Measurements from ENCODE around the gene PPP1R27. TPM values are rescaled to one million over a fixed set of nuclear protein-coding genes. Genes with fewer than 3 reads are reported as not detected.

PPP1R27 gene
- total and polyA plus RNA-seq, 9 of the 15 experiments (the other 6 are each of a cell fraction or from before 2014, with no cell fraction given) = 0.29 to 6.9 (median 1.5) TPM; not detected in 2

GRCh38 chr17:81839301-81839700 is 4.5 kb upstream of the PPP1R27 start:
- Histone ChIP-seq H3K9me3 (replicated peaks; ENCODE audit: control insufficient read depth, insufficient read depth, low read depth, low read length) (no peaks in the 10 kb centered on the region), H3K79me2 (ENCODE audit: control insufficient read depth, insufficient read depth, low read length) (peaks cover 4% of the 10 kb centered on the region; the same call in 1 of the 3 replicates), H3K4me2 (ENCODE audit: insufficient read depth, low read length) (no peak overlapping the region), H3K9me1 (ENCODE audit: control insufficient read depth, insufficient read depth, low read length) (no peaks in the 10 kb centered on the region), H2AFZ (ENCODE audit: low read depth, low read length) (peak overlapping the region; percentile 73; the same call in 1 of the 2 replicates), H3K36me3 (ENCODE audit: control insufficient read depth, insufficient read depth, low read length) (peaks cover 17% of the 10 kb centered on the region; the same call in 2 of the 3 replicates), H3K27ac (ENCODE audit: extremely low read depth, low read depth, low read length) (no peak overlapping the region), H3K4me3 (no peak overlapping the region), H3K4me1 (replicated peaks in 1 of 2; ENCODE audit: control insufficient read depth in 2 of 2, insufficient read depth in 2 of 2, low read length in 2 of 2) (peaks cover 10 to 57% of the 10 kb centered on the region in 2 experiments; a peak in 4 of 5 replicates), H3K27me3 (ENCODE audit: control insufficient read depth in 2 of 2, insufficient read depth in 2 of 2, low read length in 2 of 2) (no peaks in the 10 kb centered on the region), H3K9ac (ENCODE audit: insufficient read depth in 1 of 2, low read depth in 2 of 2, low read length in 2 of 2) (peak overlapping the region in 1 of 2 experiments; percentile 89; a peak in 2 of 4 replicates), H4K20me1 (replicated peaks; ENCODE audit: control insufficient read depth, insufficient read depth, low read length) (peaks cover 13% of the 10 kb centered on the region)
- ChIA-PET POLR2A (interaction anchor here (0.6 to 8.0 kb wide), 3 partner anchors 14 to 273 kb away, joined by 3 to 85 read pairs (median 3); no protein-coding TSS in a partner anchor), CTCF (ENCODE audit: low intra/inter-chr PET ratio) (no interaction called here)
- BruUV-seq (replicated peaks) = no TSS peak
- DNase-seq (ENCODE audit: extremely low read depth in 1 of 4, low spot score in 3 of 4) (no peak), FAIRE-seq (peak; percentile 48), ATAC-seq (no peak)
- 66% methylated on average over 15 of the region's 15 CpGs for WGBS (ENCODE audit: insufficient coverage, low coverage, missing lambda C conversion rate)
- in situ Hi-C loops (cut with MboI) = no loop called here
- intact Hi-C loops (cut with micrococcal nuclease) = no loop called here
- TF ChIP-seq LARP7 (IDR thresholded peaks at IDR 0.05) (no peak), ATF4 (CRISPR knock-in tag; IDR thresholded peaks at IDR 0.05) (no peak), TCFL5 (CRISPR knock-in tag; conservative IDR thresholded peaks at IDR 0.05) (no peak), BRCA1 (IDR thresholded peaks at IDR 0.05) (no peak), BRCA1 (CRISPR knock-in tag; IDR thresholded peaks at IDR 0.05) (no peak)
- TF ChIP-seq, protein P1, sequence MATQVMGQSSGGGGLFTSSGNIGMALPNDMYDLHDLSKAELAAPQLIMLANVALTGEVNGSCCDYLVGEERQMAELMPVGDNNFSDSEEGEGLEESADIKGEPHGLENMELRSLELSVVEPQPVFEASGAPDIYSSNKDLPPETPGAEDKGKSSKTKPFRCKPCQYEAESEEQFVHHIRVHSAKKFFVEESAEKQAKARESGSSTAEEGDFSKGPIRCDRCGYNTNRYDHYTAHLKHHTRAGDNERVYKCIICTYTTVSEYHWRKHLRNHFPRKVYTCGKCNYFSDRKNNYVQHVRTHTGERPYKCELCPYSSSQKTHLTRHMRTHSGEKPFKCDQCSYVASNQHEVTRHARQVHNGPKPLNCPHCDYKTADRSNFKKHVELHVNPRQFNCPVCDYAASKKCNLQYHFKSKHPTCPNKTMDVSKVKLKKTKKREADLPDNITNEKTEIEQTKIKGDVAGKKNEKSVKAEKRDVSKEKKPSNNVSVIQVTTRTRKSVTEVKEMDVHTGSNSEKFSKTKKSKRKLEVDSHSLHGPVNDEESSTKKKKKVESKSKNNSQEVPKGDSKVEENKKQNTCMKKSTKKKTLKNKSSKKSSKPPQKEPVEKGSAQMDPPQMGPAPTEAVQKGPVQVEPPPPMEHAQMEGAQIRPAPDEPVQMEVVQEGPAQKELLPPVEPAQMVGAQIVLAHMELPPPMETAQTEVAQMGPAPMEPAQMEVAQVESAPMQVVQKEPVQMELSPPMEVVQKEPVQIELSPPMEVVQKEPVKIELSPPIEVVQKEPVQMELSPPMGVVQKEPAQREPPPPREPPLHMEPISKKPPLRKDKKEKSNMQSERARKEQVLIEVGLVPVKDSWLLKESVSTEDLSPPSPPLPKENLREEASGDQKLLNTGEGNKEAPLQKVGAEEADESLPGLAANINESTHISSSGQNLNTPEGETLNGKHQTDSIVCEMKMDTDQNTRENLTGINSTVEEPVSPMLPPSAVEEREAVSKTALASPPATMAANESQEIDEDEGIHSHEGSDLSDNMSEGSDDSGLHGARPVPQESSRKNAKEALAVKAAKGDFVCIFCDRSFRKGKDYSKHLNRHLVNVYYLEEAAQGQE (IDR thresholded peaks at IDR 0.05; ENCODE audit: borderline replicate concordance) = no peak
- TF ChIP-seq, protein P1 (CRISPR knock-in tag; IDR thresholded peaks at IDR 0.05; ENCODE audit: low read depth) = no peak
- TF ChIP-seq, protein P2, sequence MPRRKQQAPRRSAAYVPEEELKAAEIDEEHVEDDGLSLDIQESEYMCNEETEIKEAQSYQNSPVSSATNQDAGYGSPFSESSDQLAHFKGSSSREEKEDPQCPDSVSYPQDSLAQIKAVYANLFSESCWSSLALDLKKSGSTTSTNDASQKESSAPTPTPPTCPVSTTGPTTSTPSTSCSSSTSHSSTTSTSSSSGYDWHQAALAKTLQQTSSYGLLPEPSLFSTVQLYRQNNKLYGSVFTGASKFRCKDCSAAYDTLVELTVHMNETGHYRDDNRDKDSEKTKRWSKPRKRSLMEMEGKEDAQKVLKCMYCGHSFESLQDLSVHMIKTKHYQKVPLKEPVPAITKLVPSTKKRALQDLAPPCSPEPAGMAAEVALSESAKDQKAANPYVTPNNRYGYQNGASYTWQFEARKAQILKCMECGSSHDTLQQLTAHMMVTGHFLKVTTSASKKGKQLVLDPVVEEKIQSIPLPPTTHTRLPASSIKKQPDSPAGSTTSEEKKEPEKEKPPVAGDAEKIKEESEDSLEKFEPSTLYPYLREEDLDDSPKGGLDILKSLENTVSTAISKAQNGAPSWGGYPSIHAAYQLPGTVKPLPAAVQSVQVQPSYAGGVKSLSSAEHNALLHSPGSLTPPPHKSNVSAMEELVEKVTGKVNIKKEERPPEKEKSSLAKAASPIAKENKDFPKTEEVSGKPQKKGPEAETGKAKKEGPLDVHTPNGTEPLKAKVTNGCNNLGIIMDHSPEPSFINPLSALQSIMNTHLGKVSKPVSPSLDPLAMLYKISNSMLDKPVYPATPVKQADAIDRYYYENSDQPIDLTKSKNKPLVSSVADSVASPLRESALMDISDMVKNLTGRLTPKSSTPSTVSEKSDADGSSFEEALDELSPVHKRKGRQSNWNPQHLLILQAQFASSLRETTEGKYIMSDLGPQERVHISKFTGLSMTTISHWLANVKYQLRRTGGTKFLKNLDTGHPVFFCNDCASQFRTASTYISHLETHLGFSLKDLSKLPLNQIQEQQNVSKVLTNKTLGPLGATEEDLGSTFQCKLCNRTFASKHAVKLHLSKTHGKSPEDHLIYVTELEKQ (CRISPR knock-in tag; IDR thresholded peaks at IDR 0.05) = no peak
- TF ChIP-seq, protein P3, sequence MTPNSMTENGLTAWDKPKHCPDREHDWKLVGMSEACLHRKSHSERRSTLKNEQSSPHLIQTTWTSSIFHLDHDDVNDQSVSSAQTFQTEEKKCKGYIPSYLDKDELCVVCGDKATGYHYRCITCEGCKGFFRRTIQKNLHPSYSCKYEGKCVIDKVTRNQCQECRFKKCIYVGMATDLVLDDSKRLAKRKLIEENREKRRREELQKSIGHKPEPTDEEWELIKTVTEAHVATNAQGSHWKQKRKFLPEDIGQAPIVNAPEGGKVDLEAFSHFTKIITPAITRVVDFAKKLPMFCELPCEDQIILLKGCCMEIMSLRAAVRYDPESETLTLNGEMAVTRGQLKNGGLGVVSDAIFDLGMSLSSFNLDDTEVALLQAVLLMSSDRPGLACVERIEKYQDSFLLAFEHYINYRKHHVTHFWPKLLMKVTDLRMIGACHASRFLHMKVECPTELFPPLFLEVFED (CRISPR knock-in tag; conservative IDR thresholded peaks at IDR 0.05) = no peak
